ENCODE measurements around the gene PI4K2A. TPM values are rescaled to one million over a fixed set of nuclear protein-coding genes. Genes with fewer than 3 reads are reported as not detected.

Gene PI4K2A
- total RNA-seq, 6 experiments from 2014 or later: 6.2 to 18.1 (median 11.4) TPM

GRCh38 chr10:97717627-97718026 is 77.2 kb downstream of the PI4K2A start:
- Histone ChIP-seq H3K27me3 (no peaks in the 10 kb centered on the region), H3K27ac (peak overlapping the region in 1 of 3 donors; percentile 59), H3K4me3 (no peak overlapping the region), H3K36me3 (no peaks in the 10 kb centered on the region), H3K4me1 (peaks cover 0 to 15% (median 2%) of the 10 kb centered on the region in 4 donors), H3K9me3 (no peaks in the 10 kb centered on the region)
- intact Hi-C loops (cut with DNase I): no loop called here
- DNase-seq (peak in 1 of 3 donors; percentile 44), ATAC-seq (no peak)
- TF ChIP-seq CTCF (IDR thresholded peaks at IDR 0.05) (no peak), POLR2A (IDR thresholded peaks at IDR 0.05) (no peak)
- 95% methylated on average over 7 of the region's 7 CpGs for WGBS (ENCODE audit: insufficient coverage, low coverage, low lambda C conversion rate, missing lambda C conversion rate)

GRCh38 chr10:97718178-97718577 is 77.7 kb downstream of the PI4K2A start:
- no peaks in the 10 kb centered on the region for H3K27me3 ChIP-seq
- peak in 1 of 3 donors; percentile 42 for DNase-seq
- TF ChIP-seq POLR2A (IDR thresholded peaks at IDR 0.05) (no peak), CTCF (IDR thresholded peaks at IDR 0.05) (no peak)
- peak overlapping the region in 2 of 3 donors; percentile 32 to 59 for H3K27ac ChIP-seq
- WGBS (ENCODE audit: insufficient coverage, low coverage, low lambda C conversion rate, missing lambda C conversion rate): 63% methylated on average over 5 of the region's 6 CpGs
- peaks cover 0 to 15% (median 2%) of the 10 kb centered on the region in 4 donors for H3K4me1 ChIP-seq
- ATAC-seq: no peak
- intact Hi-C loops (cut with DNase I): no loop called here
- no peaks in the 10 kb centered on the region for H3K9me3 ChIP-seq
- no peaks in the 10 kb centered on the region for H3K36me3 ChIP-seq
- no peak overlapping the region for H3K4me3 ChIP-seq

- H3K27ac ChIP-seq: peak overlapping the region in 2 of 3 donors; percentile 32 to 60
- H3K4me3 ChIP-seq: no peak overlapping the region
- intact Hi-C loops (cut with DNase I): no loop called here
- H3K9me3 ChIP-seq: no peaks in the 10 kb centered on the region
- ATAC-seq (peak; percentile 89 to 91 (median 91)), DNase-seq (peak; percentile 78 to 94 (median 90))
- peaks cover 0 to 15% (median 2%) of the 10 kb centered on the region in 4 donors for H3K4me1 ChIP-seq
- H3K27me3 ChIP-seq: no peaks in the 10 kb centered on the region
- TF ChIP-seq POLR2A (IDR thresholded peaks at IDR 0.05) (peak; percentile 68), CTCF (IDR thresholded peaks at IDR 0.05) (no peak)
- H3K36me3 ChIP-seq: no peaks in the 10 kb centered on the region
- 0% methylated on average over 2 of the region's 8 CpGs for WGBS (ENCODE audit: insufficient coverage, low coverage, low lambda C conversion rate, missing lambda C conversion rate)
Observed at GRCh38 chr10:97718659-97719142, 78.2 kb downstream of the PI4K2A start.

- TF ChIP-seq CTCF (IDR thresholded peaks at IDR 0.05) (no peak), POLR2A (IDR thresholded peaks at IDR 0.05) (no peak)
- no peaks in the 10 kb centered on the region for H3K9me3 ChIP-seq
- no peaks in the 10 kb centered on the region for H3K36me3 ChIP-seq
- no peak overlapping the region for H3K27ac ChIP-seq
- peaks cover 0 to 12% (median 2%) of the 10 kb centered on the region in 4 donors for H3K4me1 ChIP-seq
- DNase-seq (peak in 1 of 3 donors; percentile 15), ATAC-seq (no peak)
- no peaks in the 10 kb centered on the region for H3K27me3 ChIP-seq
- WGBS (ENCODE audit: insufficient coverage, low coverage, low lambda C conversion rate, missing lambda C conversion rate): 92% methylated on average over 2 of the region's 2 CpGs
- intact Hi-C loops (cut with DNase I): no loop called here
- H3K4me3 ChIP-seq: no peak overlapping the region
Observed at GRCh38 chr10:97719602-97720001, 79.1 kb downstream of the PI4K2A start.

All from right lobe of liver (tissue), 6 donors.